IgD-negative memory B cell (primary cell): ENCODE data around the gene DGKQ. TPM values are rescaled to one million over a fixed set of nuclear protein-coding genes. Genes with fewer than 3 reads are reported as not detected.

Source experiments
- H3K27ac Mint-ChIP-seq, 3 donors: one replicate each; pipeline ENCODE4 v1.8.0; 2020 to 2022; ENCODE audit warnings: mild to moderate bottlenecking in 3 of 3, mixed read lengths in 3 of 3, moderate library complexity in 1 of 3
- H3K27me3 Mint-ChIP-seq: one replicate; pipeline ENCODE4 v1.8.0; 2021; ENCODE audit warnings: mixed read lengths
- H3K36me3 Mint-ChIP-seq: one replicate; pipeline ENCODE4 v1.8.0; 2020; ENCODE audit warnings: mild to moderate bottlenecking, mixed read lengths
- H3K4me1 Mint-ChIP-seq, 3 donors: one replicate each; pipeline ENCODE4 v1.8.0; 2020 to 2022; ENCODE audit warnings: mixed read lengths in 3 of 3, mild to moderate bottlenecking in 1 of 3
- H3K4me3 Mint-ChIP-seq, 4 donors: one replicate each; pipeline ENCODE4 v1.8.0; 2020 to 2022; ENCODE audit warnings: mild to moderate bottlenecking in 4 of 4, mixed read lengths in 4 of 4, moderate library complexity in 3 of 4
- H3K9me3 Mint-ChIP-seq, 3 donors: one replicate each; pipeline ENCODE4 v1.8.0; 2020 to 2021; ENCODE audit warnings: mixed read lengths in 3 of 3, mild to moderate bottlenecking in 1 of 3
- polyA plus RNA-seq: library from polyadenylated mRNA; unstranded; fragments of 300-500 nt; fragmentation: Illumina TruSeq; gene quantifications from one replicate; pipeline ENCODE4 v1.2.3, GENCODE V29; 2021

DGKQ gene
- polyA plus RNA-seq: 3.5 TPM

GRCh38 chr4:973431-974397 lies at the start of gene DGKQ:
Gene DGKQ (minus strand): TSS chr4:973569. CDS start chr4:973482, 87 bp downstream.
- H3K4me1 Mint-ChIP-seq: peaks cover 0 to 3% (median 0%) of the 10 kb centered on the region in 3 donors
- H3K27ac Mint-ChIP-seq: peak within 1 kb of the TSS in 1 of 3 donors; percentile 39
- no peaks in the 10 kb centered on the region for H3K36me3 Mint-ChIP-seq
- H3K27me3 Mint-ChIP-seq: peaks cover 2% of the 10 kb centered on the region
- peak within 1 kb of the TSS in 3 of 4 donors; percentile 60 to 68 (median 63) for H3K4me3 Mint-ChIP-seq
- no peaks in the 10 kb centered on the region for H3K9me3 Mint-ChIP-seq

GRCh38 chr4:1022739-1023066 lies 49.3 kb upstream of the DGKQ start:
- Mint-ChIP-seq H3K27ac (no peak overlapping the region), H3K4me3 (no peak overlapping the region), H3K36me3 (no peaks in the 10 kb centered on the region), H3K4me1 (peaks cover 0 to 14% (median 11%) of the 10 kb centered on the region in 3 donors), H3K27me3 (no peaks in the 10 kb centered on the region), H3K9me3 (no peaks in the 10 kb centered on the region)

- Mint-ChIP-seq H3K4me1 (peaks cover 0 to 14% (median 11%) of the 10 kb centered on the region in 3 donors), H3K9me3 (no peaks in the 10 kb centered on the region), H3K27ac (peak overlapping the region in 2 of 3 donors; percentile 81 to 97), H3K27me3 (no peaks in the 10 kb centered on the region), H3K4me3 (peak overlapping the region in 3 of 4 donors; percentile 30 to 85 (median 39)), H3K36me3 (no peaks in the 10 kb centered on the region)
Observed at GRCh38 chr4:1022051-1022738, 48.8 kb upstream of the DGKQ start.

- peak overlapping the region; percentile 27 to 85 (median 34) for H3K4me3 Mint-ChIP-seq
Observed at GRCh38 chr4:1021386-1022050, 48.1 kb upstream of the DGKQ start.

GRCh38 chr4:1019729-1020470 lies 46.5 kb upstream of the DGKQ start:
- Mint-ChIP-seq H3K36me3 (no peaks in the 10 kb centered on the region), H3K4me1 (peaks cover 0 to 3% (median 2%) of the 10 kb centered on the region in 3 donors), H3K27ac (peak overlapping the region in 1 of 3 donors; percentile 68), H3K4me3 (peak overlapping the region in 1 of 4 donors; percentile 17), H3K27me3 (no peaks in the 10 kb centered on the region), H3K9me3 (no peaks in the 10 kb centered on the region)

More at GRCh38 chr4:1021386-1022050, 48.1 kb upstream of the DGKQ start:
- Mint-ChIP-seq H3K36me3 (no peaks in the 10 kb centered on the region), H3K27ac (peak overlapping the region in 2 of 3 donors; percentile 81 to 97), H3K4me1 (peaks cover 0 to 14% (median 8%) of the 10 kb centered on the region in 3 donors), H3K9me3 (no peaks in the 10 kb centered on the region), H3K27me3 (no peaks in the 10 kb centered on the region)

- H3K9me3 Mint-ChIP-seq: no peaks in the 10 kb centered on the region
- H3K27ac Mint-ChIP-seq: no peak overlapping the region
- peaks cover 0 to 3% (median 2%) of the 10 kb centered on the region in 3 donors for H3K4me1 Mint-ChIP-seq
- H3K4me3 Mint-ChIP-seq: no peak overlapping the region
- no peaks in the 10 kb centered on the region for H3K27me3 Mint-ChIP-seq
- no peaks in the 10 kb centered on the region for H3K36me3 Mint-ChIP-seq
Observed at GRCh38 chr4:1019320-1019719, 46.0 kb upstream of the DGKQ start.

GRCh38 chr4:1018147-1019020 lies 45.0 kb upstream of the DGKQ start:
- Mint-ChIP-seq H3K36me3 (no peaks in the 10 kb centered on the region), H3K27ac (no peak overlapping the region), H3K9me3 (no peaks in the 10 kb centered on the region), H3K4me1 (peaks cover 0 to 2% (median 1%) of the 10 kb centered on the region in 3 donors), H3K4me3 (no peak overlapping the region), H3K27me3 (no peaks in the 10 kb centered on the region)

GRCh38 chr4:1017706-1018105 lies 44.3 kb upstream of the DGKQ start:
- H3K9me3 Mint-ChIP-seq: no peaks in the 10 kb centered on the region
- peaks cover under 1% of the 10 kb centered on the region for H3K27me3 Mint-ChIP-seq
- no peak overlapping the region for H3K4me3 Mint-ChIP-seq
- H3K27ac Mint-ChIP-seq: no peak overlapping the region
- no peaks in the 10 kb centered on the region for H3K36me3 Mint-ChIP-seq
- peaks cover 0 to 2% (median 2%) of the 10 kb centered on the region in 3 donors for H3K4me1 Mint-ChIP-seq

- Mint-ChIP-seq H3K27ac (no peak overlapping the region), H3K36me3 (no peaks in the 10 kb centered on the region), H3K27me3 (peaks cover 2% of the 10 kb centered on the region), H3K4me1 (peaks cover 0 to 4% (median 2%) of the 10 kb centered on the region in 3 donors), H3K4me3 (no peak overlapping the region), H3K9me3 (no peaks in the 10 kb centered on the region)
Observed at GRCh38 chr4:1017211-1017610, 43.8 kb upstream of the DGKQ start.

GRCh38 chr4:1015746-1016145 lies 42.4 kb upstream of the DGKQ start:
- Mint-ChIP-seq H3K4me1 (peaks cover 0 to 3% (median 0%) of the 10 kb centered on the region in 3 donors), H3K9me3 (no peaks in the 10 kb centered on the region), H3K27me3 (peaks cover 2% of the 10 kb centered on the region), H3K27ac (peak overlapping the region in 1 of 3 donors; percentile 56), H3K4me3 (peak overlapping the region in 1 of 4 donors; percentile 50), H3K36me3 (no peaks in the 10 kb centered on the region)

GRCh38 chr4:1015179-1015578 lies 41.8 kb upstream of the DGKQ start:
- H3K9me3 Mint-ChIP-seq: no peaks in the 10 kb centered on the region
- H3K4me3 Mint-ChIP-seq: peak overlapping the region in 1 of 4 donors; percentile 50
- no peak overlapping the region for H3K27ac Mint-ChIP-seq
- H3K36me3 Mint-ChIP-seq: no peaks in the 10 kb centered on the region
- peaks cover 0 to 7% (median 5%) of the 10 kb centered on the region in 3 donors for H3K4me1 Mint-ChIP-seq
- H3K27me3 Mint-ChIP-seq: peaks cover 2% of the 10 kb centered on the region

GRCh38 chr4:1014291-1015167 lies 41.2 kb upstream of the DGKQ start:
- no peaks in the 10 kb centered on the region for H3K36me3 Mint-ChIP-seq
- H3K4me3 Mint-ChIP-seq: peak overlapping the region in 2 of 4 donors; percentile 43 to 85
- H3K27ac Mint-ChIP-seq: peak overlapping the region in 1 of 3 donors; percentile 43
- no peaks in the 10 kb centered on the region for H3K9me3 Mint-ChIP-seq
- peaks cover 2% of the 10 kb centered on the region for H3K27me3 Mint-ChIP-seq
- peaks cover 0 to 7% (median 5%) of the 10 kb centered on the region in 3 donors for H3K4me1 Mint-ChIP-seq
